SKM-1 treated with dmso at 0.1 percent for 144 hours (cell line): Measurements from ENCODE around the gene NEURL1.

ENCODE experiments used
- DNase-seq: peaks from one replicate; lab custom pipeline; 2025; ENCODE audit not compliant: unreplicated experiment; lab: John Stamatoyannopoulos, UW

Gene NEURL1

DNA sequence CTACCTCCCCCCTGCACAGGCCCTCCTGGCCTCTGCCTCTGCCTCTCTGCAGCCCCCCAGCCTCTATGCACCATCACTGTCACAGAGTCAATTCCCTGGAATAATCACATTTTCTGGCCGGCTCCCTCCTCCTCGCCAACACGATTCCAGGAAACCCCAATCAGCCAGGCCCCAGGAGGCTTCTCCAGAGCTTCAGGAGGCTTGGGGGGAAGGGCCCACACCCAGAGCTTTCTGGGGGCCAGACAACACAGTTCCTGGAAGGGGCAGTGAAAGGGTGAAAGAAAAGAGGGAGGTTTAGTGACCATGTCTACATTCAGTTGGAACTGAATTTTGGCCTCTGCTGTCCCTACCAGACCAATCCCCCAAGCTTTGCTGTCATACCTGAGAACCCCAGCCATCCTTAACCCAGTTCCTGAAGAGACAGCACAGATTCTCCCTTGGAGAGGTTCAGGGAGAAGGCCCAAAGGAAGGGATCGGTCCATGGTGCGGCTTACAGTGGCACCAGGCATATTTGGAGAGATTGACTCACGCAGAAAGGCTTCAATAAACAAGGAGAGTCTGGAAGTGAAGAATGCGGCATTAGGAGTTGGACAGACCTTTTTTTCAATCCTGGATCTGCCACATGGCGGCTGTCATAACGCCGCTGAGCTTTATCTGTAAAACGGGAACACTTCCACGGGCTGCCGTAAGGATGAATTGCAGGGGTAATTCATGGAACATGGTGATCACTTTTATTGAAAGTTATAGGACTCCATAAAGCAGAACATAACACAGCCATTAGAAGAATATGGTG lies 89.0 kb downstream of the NEURL1 start:
- no peak for DNase-seq

- no peak for DNase-seq
Measured at GRCh38 chr10:103583871-103584215, 90.3 kb downstream of the NEURL1 start.

GRCh38 chr10:103584216-103585010 lies 90.9 kb downstream of the NEURL1 start:
- DNase-seq: peak; percentile 23

- DNase-seq: no peak
Measured at GRCh38 chr10:103585011-103585405, 91.5 kb downstream of the NEURL1 start.

DNA sequence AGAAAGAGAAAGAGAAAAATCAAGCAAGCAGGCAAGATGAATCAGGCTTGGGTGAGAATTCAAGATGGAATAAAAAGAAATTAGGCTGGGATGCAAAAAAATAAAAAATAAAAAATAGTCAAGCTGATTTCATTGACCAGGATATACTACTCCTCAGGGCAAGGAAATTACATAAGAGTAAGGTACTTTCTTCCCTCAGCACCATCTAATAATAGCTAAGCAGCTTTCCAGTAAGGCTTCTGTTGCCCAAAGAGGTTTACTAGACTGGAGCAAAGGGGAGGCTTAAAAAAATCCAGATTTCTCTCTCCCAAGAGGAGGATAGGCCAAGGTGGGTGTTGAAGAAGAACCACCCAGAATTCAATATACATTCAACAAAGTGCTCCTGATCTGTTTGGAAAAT lies 93.6 kb downstream of the NEURL1 start:
- DNase-seq: no peak

DNA sequence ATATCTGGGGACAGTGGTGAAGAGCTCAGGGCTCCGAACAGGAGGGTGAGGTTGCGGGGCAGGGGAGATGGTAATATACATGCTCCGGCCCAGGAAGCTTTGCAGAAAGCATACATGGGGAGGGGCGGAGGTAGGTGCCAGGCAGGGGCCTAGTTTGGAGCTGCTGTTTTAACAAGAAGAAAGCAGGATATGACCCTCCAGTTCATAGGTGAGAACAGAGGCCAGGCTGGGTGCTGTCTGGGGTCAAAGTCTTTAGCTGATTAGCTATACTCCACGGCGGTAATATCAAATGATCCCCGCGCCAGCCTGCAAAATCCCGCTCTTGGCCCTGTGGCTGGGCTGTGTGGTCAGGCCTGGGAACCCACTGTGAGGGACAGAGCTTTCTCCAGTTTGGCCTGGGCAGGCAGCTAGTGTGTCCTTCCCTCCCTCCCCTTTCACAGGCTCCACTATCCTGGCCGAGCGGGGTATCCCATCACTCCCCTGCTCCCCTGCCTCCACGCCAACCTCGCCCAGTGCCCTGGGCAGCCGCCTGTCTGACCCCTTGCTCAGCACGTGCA lies 95.6 kb downstream of the NEURL1 start:
- DNase-seq: no peak

DNA sequence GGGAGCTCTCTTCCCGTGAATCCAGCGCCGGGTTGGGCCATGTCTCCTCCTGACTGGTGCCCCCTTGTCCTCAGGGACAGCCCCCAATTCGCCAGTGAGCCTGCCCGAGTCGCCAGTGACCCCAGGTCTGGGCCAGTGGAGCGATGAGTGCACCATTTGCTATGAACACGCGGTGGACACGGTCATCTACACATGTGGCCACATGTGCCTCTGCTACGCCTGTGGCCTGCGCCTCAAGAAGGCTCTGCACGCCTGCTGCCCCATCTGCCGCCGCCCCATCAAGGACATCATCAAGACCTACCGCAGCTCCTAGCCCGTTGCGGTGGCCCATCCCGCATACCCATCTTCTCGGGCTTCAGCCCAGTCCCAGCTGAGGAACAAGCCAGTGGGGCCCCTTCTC lies 96.6 kb downstream of the NEURL1 start:
- no peak for DNase-seq

GRCh38 chr10:103590744-103591291 lies 97.3 kb downstream of the NEURL1 start:
- no peak for DNase-seq

GRCh38 chr10:103592186-103593021 lies 98.9 kb downstream of the NEURL1 start:
- peak; percentile 50 for DNase-seq

DNA sequence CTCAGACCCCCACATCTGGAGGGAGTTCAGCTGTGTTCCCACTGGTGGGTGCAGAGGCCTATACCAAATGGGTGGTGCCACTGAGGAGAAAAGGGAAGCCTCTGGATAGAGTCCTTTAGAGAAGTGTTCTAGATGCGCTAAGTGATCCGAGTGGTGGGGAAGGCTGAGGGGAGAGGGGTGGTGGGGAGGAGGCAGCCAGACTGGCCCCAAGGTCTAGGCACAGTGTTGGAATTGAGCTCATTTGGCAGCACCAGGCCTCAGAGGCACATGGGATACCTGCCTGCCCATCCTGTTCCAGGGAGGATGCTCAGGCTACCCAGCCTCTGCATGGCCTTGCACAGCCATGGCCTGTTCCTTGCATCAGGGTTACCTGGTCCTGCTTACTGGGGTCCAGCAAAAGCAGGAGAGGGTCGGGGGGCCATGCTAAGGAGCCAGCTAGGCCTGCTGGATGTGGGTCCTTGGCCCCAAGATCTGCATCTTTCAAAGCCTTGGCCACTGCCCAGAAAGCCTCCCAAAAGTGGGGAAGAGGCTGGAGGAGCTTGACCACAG lies 99.6 kb downstream of the NEURL1 start:
- DNase-seq: no peak

DNA sequence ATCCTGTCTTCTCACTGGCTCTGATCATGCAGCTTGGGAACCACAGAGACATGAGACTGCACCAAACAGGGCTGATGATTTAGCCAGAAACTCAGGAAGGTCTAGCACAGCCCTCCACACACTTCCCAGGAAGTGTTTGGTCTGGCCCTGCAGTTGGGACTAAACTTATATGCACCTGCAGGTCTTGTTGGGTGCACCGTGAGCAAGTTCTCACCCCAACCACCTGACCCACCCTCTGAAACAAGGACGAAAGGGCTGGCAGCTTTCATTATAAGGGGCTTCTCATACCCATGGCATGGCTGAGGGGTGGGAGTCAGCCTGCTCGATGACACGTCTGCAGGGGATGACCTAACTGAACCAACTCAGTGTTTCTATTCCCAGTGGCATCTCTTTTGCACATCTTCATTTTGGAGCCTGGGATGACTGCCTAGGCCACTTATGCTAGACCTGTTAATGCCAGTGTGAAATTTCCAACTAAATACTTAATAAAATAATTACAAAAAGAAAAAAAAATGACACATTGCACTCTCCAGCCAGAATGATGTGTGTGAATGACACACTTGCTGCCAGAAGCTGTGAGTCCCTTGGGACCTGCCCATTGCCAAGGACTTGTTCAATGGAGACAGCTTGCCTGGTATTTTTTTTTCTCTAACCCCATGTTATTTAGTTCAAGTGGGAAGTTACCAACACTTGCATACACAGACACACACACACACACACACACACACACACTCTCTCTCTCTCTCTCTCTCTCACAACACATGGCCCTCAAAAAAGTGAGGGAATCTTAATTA lies 102.6 kb downstream of the NEURL1 start:
- no peak for DNase-seq

DNA sequence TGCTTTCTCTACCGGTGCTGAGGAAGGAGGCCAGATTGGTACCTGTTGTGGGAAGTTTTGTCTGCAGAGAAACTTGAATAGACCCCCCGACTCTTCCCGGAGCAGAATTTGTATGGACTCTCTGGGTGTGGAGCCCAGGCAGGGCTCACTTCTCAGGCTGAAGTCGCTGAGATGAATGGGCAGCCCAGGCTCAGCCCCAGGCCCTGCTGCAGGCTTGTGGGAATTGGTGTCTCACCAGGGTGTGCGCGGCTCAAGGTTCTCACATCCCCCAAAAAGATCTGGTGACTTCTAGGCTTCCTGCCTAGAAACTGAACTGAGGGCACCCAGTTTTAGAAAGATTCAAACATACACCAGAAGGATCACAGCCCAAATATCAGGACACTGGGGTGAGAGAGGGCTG lies 103.5 kb downstream of the NEURL1 start:
- DNase-seq: no peak

DNA sequence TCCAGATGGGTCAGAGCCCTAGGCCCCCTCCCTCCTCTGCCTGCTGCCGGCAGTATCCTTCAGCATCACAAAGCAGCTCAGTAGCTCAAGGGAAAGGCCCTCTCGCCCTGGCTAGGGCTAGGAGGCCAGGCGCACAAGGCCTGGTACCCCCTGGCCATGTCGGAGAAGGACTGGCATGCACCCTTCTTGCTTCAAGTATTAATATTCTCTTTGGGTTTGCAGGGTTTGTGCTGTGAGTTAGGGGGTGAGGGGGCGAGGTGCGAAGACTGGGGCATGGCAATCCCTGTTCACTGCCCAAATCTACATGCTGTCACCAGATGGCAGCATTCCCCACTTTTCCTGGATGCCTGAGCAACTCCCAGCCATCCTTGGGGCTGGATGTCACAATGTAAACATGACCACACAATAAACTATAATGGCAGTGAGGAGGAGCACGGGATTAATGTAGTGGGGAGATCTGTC lies 105.2 kb downstream of the NEURL1 start:
- no peak for DNase-seq

DNA sequence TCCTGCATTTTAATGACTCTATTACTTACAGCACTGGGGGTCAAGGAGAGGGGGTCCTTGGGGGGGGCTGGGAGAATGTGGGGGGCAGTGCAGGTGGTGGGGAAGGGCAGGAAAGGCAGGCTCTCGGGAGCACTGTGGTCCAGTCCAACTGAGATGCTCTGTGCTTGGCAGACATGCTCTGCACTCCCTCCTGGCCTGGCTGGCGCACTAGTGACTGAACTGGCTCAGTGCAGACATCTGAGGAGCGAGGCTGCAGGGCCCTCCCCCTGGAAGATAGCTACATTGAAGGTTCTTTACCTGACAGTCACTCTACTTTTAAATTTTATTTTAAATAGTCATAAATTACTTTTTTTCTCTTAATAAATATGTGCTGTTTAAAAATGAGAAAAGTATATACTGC lies 105.7 kb downstream of the NEURL1 start:
- DNase-seq: no peak

- DNase-seq: no peak
Measured at GRCh38 chr10:103599907-103600306, 106.4 kb downstream of the NEURL1 start.

DNA sequence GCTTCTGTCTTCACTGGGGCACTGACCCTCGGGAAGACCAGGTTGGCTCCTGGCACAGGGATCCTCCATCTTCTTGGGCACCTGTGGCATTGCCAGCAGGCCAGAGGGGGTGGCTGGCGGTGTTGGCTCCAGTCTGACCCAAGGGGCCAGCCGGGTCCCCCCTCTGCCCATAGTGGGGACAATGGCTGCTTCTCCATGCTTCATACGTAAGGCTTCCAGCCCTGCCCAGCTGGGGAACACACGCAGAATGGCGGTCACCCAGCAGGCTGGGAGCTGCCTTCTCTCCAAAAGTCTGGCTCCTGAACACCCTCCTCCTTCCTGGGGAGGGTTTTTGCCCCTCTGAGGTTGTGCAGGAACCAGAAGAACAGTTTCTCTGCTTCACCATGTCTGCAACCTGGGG lies 106.8 kb downstream of the NEURL1 start:
- DNase-seq: no peak

GRCh38 chr10:103600956-103601569 lies 107.6 kb downstream of the NEURL1 start:
- no peak for DNase-seq

DNA sequence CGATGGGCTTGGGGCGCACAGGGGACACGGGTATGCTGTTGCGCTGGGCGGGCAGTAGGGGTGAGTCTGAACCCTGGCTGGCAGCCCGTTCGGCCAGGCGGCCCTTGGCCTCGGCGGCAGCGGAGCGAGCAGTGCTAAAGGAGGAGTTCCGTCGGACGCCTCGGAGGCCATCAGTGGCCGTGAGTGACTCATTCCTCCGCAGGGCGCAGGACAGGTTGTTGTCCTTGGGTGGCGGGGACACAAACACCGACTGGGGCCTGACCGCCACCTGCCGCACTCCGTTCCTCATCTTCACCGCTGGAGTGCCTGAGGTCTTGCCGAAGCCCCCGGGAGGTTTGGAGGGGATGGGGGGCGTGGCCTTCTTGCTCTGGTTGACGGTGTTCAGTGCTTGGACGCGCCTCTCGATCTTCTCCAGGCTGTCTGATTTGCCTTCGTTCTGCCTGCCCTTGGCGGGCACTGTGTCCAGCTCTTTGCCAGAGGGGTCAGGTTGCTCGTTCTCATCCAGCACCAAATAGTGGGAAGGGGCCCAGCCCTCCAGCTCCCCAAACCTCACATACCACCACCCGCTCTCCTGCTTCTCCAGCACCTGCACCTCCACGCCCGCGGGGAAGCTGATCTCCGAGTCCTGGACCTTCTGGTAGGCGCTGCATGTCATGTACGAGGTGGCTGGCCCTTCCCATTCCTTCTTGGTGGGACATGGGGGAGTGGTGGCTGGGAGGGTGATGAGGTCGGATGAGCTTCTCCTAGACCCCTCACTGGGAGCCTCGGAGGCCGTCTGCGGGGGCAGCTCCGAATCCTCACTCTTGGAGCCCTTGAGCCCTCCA lies 108.7 kb downstream of the NEURL1 start:
- DNase-seq: no peak

DNA sequence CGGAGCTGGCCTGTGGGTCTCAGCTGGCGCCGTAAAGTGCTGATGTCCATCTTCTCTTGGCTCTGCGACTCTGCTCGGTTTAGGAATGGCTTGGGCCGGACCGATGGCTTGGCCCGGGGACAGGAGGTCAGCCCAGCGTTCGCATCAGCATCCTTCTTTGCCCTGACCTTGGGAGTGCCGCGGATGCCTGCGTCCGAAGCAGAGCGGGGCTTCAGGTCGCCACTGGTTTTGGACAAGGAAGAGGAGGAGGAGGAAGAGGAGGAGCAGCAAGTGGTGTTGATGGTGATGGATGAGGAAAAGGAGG lies 109.3 kb downstream of the NEURL1 start:
- no peak for DNase-seq
